T1000 (cell line): Measurements from ENCODE around the gene NDUFA6.

Experiments used
- DNase-seq: peaks from one replicate; lab custom pipeline; 2025; ENCODE audit warnings: mixed read lengths; lab: John Stamatoyannopoulos, UW

NDUFA6 gene

DNA sequence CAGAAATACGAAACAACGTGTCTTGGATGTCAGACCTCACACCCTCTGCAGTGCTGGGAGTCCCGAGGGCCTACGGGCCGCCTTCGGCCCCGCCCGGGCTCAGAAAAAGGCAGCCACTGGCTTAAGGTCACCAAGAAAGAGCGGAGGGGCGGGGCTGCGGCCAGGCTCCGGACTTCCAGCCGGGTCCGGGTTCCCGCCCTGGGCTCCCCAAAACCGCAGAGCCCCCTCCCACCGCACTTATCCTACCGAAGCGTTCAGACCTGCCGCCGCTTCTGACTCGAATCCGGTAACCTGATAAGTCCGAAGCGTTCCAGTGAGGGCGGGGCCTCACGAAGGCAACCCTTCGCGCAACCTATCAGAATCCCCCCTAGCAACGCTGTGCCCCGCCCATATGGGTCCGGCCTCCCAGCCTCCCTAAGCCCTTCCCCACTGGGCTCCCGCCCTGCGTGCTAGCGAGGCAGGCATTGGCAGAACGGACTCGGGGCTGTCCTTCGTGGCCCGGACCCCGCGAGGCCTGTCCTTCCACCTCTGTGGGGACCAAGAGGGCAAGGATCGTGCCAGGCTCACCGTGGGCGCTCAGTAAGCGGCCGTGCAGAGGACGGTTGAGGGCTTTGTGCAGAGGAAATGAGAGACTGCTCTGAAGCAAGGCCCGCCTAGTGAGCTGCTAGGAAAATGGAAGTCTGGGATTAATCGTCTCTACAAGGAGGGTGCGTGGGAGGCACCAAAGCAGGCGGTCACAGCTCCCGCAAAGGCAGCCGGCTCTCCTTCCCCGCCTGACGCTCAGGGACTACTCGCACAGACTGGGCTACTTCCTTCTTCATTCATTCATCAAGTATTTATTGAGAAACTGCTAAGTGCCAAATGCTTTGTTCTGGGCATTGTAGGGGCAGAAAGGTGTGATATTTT lies 19.8 kb downstream of the NDUFA6 start, which contains the start of gene NAGA:
NAGA (minus strand) TSS at position 296 of the 906 bp plus-strand sequence. CDS start 515 bp downstream, outside the sequence.
- DNase-seq, result peak; percentile 89

DNA sequence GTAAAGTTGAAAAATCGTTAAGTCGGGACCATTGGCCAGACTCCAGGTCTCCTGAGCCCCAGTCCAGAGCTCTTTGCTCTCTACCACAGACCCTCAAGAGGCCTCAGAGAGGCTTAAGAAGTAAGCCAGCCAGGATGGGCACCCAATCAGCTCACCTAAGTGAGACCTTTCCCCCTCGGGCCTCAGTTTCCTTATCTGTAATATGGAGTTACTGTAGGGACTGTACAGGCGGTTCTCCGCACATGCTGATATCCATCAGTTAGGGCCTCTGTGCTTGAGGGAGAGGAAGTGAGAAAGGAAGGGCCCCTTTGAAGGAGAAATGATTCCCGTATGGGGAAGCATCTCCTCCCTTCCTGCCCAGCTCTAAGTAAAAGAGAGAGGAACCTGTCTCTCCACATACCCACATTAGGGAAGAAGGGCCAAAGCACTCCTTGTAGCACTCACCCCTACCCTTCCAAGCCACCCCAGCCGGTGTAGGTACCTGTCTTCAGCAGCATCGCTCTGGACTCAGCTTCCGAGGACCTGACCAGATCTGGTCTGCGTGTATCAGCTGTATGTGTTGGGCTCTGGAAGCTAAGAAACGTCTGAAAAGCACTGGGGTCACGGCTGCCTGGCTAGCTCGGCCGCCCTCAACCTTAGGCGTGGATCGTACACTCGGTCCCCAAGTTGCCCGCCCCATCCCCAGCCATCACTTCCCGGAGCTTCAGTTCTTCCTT lies 20.6 kb downstream of the NDUFA6 start:
- no peak for DNase-seq

DNA sequence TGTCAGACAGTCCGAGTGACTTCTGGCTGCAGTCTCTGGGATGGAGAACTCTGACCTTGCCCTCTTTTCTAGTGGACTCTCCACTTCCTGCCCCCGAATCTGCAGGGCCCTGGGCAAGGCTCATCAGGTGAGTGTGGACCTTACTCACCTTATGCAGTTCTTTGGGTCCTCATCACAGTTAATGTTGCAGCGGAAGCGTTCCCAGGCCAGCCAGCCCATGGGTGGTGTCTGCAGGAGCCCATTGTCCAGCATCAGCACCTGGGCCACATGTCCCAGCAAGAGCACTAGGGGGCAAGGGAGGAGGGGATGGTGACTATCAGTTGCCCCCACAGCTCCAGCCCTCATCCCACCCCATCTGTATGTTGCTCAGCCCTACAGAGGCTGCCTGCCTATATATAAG lies 22.3 kb downstream of the NDUFA6 start:
- no peak for DNase-seq

DNA sequence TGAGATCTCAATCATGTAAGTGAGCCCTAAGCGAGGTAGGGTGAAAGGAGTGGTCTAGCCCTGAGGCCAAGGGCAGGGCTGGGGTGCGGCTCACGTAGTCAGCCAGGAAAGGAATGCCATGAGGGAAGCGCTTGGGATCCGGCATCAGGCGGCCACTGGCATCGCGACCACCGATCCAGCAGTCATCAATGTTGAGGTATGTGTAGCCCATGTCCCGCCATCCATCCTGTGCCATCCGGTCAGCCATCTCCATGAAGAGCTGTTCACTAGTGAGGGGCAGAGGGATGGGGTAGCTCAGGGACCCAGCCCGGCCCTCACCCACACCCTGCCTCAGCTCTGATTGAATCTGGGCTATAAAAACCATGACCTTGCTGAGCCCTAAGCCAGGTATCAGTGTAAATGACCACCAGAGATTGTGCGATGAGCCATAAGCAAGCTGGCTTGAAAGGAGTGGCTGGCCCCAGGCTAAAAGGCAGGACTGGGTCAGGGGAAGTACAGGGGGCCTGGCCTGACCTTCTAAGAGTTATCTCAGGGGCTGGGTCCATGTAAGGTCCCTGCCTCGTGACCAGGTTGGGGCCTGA lies 22.8 kb downstream of the NDUFA6 start:
- DNase-seq, result no peak

DNA sequence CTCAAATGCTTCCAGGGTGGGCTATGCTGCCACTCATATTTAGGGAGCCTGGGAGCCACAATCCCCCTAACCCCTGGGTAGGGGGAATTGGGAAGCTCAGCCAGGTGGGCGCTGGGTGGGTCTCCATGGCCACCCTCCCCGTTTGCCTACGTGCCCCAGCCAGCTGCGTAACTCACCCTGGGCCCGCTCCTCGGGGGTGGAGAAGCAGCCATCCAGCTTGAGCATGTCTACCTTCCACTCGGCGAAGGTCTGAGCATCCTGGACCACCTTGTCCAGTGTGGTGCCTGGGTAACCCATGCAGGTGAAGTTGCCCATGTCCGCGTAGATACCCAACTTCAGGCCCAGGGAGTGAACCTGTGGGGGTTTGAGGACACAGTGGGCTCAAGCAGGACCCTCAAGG lies 23.6 kb downstream of the NDUFA6 start:
- DNase-seq, result no peak

DNA sequence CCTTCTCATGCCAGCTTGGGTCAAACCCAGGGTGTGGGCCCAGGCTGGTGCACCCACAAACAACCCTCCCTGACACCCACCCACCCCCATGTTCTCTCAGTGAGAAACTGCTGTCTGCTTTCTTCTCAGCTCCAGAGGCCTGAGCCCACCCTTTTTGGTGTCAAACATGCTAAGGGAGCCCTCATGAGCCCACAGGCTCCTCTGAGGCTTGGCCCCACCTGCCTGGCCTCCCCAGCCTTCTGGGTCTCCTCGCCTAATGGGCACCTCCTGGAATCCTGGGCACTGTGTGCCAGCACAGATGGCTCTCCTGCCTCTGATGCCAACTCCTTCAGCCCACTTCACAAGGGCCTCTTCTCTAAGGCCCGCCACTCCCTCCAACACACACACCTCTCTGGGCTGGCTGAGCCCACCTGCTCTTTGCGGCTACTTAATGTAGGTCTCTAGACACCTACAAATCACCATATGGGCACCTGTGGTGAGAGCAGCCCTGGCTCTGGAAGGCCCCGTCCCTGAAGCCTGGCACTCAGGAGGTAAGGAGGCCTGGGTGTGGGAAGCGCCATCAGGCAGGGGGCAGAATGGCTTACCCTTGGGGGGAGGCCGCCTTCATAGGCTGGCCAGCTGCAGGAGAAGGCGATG lies 24.3 kb downstream of the NDUFA6 start:
- no peak for DNase-seq

DNA sequence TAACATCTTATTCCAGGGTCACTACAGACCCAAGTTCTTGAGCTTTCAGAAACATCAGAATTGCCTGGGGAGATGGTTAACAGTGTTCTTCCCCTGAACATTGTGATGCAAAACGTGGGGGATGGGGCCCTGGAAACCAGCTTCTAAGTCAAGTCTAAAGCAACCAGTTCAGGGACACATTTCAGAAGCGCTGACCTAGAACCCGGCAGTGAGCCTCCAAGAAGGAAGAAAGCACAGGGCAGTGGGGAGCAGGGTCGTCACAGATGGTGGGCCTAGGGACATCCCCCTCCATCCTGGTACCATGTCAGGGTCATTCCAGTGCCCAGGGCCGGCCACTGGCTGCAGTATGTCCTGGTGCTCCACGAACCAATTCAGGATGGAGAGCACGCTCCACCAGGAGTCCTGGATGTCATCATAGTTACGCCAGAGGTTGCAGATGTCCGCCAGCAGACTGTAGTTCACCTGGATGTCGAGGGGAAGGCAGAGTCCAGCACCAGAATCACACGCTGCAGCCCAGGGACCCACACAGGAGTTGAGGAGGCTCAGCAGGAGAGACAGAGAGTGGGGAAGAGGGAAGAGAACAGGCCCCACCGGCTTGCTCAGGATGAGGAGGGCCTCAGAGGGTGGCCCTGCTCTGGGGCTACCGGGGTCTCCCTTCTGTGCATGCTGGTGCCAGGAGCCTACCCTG lies 25.0 kb downstream of the NDUFA6 start:
- no peak for DNase-seq

DNA sequence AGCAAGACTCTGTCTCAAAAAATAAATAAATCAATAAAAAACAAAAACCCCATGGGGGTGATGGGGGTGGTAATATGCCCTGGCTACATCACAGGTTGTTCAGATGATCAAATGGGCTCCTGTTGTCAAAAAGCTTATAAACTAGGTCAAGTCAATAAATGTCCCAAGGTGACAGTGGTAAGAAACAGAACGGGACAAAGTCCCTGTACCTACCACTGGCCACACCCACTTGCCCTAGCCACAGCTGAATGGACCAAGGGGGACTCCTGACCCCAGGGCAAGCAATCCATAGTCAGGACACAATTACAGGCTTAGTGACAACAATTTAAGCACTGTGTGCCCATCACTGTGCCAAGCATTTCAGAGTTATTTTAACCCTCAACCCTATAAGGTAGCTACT lies 25.9 kb downstream of the NDUFA6 start:
- DNase-seq, result no peak

DNA sequence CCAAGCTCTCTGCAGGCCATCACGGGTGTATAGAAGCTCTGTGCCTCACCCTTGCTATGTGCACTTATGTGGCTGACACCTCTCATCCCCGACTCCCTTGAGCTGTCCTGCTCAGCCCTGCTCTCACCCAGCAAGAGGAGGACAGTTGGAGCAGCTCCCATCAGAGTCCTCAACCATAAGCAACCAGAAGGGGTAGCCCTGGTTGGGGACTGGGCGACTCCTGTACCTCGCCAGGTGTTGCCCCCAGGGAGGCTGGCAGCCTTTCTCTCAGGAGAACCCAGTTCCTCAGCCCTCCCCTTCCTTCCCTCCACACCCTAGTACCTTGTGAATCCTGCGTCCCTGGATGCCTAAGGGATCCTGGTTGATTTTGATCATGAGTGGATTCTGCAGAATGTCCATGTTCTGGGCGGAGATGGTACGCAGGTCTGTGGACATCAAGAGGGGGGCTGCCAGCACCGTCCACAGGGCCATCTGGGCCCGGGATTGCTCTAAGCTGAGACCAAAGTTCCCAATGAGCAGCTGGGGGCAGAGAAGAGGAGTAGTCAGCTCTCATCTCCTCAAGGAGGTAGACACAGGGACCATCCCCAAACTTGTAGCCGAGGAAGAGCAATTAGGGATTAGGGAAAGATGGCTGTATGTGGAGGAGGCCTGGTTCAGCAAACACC lies 27.9 kb downstream of the NDUFA6 start:
- no peak for DNase-seq

DNA sequence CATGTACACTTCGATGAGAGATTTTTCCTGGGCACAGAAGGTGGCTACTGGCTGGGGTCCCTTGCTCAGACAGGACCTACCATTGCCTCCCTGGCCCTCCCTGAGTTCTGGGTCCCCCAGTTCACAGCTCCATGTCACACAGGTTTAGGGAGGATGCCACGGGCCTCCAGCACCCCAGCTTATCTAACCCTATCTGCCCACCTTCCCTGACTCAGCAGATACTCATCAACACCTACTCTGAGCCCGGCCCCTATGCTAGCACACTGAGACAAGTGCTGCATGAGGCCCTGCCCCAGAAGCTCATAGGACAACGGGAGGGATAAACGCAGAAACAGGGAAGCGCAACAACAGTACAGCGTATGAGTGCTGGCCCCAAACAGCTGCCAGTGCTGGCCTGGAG lies 29.5 kb downstream of the NDUFA6 start:
- no peak for DNase-seq

DNA sequence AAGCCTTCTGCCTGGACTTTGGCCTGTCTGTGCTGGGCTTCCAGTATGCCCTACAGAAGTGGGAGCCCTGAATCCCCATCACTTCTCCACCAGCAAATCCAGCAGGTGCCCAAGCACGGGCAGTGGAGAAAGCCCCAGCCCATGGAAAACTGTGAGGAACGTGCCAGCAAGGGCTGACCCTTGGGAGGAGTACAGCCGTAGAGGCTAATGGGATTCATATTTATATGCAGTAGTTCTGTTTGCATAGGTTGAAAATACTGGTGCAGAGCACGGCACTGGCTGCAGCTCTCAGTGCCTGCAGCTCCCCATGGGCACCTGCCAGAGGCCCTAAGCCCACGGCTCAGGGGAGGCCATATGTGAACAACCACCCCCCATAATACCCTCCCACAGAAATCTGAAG lies 30.1 kb downstream of the NDUFA6 start:
- no peak for DNase-seq

DNA sequence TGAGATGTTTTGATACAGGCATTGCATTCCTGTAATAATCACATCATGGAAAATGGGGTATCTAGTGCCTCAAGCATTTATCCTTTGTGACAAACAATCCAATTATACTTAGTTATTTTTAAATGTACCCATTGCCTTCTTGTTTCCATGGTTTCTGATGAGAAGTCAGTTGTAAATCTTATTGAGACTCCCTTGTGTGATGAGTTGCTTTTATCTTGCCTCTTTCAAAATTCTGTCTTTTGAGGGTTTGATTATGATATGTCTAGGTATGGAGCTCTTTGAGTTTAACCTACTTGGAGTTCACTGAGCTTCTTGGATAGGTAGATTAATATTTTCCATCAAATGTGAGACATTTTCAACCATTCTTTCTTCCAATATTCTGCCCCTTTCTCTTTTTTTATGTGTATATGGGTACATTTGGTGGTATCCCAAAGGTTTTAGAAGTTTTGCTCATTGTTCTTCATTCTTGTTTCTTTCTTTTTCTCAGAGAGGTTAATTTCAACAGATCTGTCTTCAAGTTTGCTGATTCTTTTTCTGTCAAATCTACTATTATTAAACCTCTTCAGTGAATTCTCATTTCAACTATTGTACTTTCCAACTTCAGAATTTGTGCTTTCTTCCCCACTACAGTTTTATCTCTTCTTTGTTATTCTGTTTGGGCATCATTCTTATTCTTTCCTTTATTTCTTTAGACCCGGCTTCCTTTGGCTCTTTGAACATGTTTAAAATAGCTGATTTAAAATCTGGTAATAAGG lies 33.6 kb downstream of the NDUFA6 start:
- DNase-seq, result no peak

DNA sequence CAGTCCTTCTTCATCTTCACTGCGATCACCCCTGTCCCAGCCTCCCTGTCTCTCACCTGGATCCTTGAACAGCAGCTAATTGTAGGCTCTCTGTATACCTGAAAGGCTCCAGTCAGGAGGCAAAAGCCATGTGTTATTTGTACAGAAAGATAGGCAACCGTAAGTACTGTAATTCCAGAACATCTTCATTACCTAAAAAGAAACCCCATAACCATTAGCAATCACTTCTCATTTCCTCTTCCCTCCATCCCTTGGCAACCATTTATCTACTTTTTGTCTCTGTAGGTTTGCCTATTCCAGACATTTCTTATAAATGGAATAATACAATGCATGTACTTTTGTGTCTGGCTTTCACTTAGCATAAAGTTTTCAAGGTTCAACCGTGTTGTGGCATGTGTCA lies 37.8 kb downstream of the NDUFA6 start:
- no peak for DNase-seq

DNA sequence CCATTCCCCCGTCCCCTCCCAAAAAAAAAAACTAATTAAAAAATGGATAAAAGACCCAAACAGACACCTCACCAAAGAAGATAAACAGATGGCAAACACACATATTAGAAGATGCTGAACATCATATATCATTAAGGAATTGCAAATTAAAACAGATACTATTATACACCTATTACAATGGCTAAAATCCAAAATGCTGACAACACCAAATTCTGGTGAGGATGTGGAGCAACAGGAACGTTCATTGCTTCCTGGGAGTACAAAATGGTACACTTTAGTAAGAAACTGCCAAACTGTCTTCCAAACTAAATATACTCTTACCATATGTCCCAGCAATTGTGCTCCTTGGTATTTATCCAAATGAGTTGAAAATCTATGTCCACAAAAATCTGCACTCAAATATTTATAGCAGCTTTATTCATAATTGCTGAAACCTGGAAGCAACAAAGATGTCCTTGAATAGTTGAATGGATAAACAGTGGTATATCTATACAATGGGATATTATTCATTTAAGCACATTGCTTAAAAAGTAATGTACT lies 39.9 kb downstream of the NDUFA6 start:
- DNase-seq, result no peak

DNA sequence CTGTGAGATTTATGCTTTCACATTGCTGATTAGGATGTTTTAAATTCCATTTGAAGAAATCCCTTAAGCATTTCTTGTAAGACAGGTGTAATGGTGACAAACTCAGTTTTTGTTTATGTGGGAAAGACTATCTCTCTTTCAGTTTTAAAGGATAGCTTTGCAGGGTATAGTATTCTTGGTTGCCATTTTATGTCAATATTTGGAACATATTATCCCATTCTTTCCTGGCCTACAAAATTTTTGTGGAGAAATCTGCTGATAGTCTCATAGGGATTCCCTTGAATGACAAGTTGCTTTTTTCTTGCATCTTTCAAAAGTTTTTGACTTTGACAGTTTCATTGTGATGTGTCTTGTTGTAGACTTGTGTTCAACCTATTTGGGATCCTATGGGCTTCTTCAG lies 48.8 kb downstream of the NDUFA6 start:
- DNase-seq, result no peak

DNA sequence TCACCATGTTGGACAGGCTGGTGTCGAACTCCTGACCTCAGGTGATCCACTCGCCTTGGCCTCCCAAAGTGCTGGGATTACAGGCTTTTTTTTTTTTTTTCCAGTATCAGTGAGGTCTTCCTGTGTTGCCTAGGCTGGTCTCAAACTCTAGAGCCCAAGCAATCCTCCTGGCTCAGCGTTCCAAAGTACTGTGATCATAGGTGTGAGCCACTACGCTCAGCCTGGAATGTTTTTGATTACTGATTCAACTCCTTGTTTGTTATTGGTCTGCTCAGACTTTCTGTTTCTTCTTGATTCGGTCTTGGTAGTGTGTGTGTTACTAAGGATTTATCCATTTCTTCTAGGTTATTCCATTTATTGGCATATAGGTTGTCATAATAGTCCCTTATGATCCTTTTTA lies 51.3 kb downstream of the NDUFA6 start:
- no peak for DNase-seq
